Measurements from ENCODE around the gene BARX1.

GRCh38 chr9:93969328-93969661 is 14.1 kb upstream of the BARX1 start:
- TF ChIP-seq, protein P1, sequence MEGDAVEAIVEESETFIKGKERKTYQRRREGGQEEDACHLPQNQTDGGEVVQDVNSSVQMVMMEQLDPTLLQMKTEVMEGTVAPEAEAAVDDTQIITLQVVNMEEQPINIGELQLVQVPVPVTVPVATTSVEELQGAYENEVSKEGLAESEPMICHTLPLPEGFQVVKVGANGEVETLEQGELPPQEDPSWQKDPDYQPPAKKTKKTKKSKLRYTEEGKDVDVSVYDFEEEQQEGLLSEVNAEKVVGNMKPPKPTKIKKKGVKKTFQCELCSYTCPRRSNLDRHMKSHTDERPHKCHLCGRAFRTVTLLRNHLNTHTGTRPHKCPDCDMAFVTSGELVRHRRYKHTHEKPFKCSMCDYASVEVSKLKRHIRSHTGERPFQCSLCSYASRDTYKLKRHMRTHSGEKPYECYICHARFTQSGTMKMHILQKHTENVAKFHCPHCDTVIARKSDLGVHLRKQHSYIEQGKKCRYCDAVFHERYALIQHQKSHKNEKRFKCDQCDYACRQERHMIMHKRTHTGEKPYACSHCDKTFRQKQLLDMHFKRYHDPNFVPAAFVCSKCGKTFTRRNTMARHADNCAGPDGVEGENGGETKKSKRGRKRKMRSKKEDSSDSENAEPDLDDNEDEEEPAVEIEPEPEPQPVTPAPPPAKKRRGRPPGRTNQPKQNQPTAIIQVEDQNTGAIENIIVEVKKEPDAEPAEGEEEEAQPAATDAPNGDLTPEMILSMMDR (IDR thresholded peaks at IDR 0.05): no peak
- TF ChIP-seq POLR2AphosphoS5 (IDR thresholded peaks at IDR 0.05) (no peak), EP300 (IDR thresholded peaks at IDR 0.05) (no peak)

Measured in gastroesophageal sphincter (tissue), 3 donors.